GM19025 (cell line): ENCODE data around the gene STAT4.

Experiments used
- ATAC-seq: cut with Tn5 transposase; IDR thresholded peaks from one replicate; pipeline ENCODE4 v1.9.1; 2021; ENCODE audit warnings: mild to moderate bottlenecking, low read depth, moderate library complexity; ENCODE audit not compliant: unreplicated experiment

The STAT4 gene

DNA sequence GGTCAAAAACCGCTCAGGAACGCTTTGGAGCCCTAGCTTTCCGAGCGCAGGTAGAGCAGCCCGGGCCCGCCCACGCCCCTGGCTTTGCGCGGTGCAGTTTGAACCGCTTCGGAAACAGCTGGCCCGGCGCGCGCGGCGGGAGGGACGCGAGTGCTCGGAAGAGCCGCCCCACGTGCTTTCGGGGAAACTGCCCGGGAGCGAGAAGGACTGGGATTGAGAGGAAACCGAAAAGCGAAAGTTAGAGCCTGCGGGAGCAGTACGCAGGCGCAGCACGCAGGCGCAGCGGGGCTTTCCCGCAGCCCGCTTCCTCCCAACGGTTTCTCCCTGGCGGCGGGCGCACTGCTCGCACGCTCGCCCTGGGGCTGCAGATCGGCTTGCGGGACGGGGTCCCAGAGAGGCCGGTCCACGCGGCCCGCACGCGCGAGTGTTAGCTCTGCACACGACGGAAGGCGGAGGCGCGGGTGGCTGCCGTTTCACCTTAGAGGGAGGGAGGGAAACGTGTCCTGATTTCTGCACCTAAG, 130.5 kb downstream of the STAT4 start:
- peak; percentile 64 for ATAC-seq

DNA sequence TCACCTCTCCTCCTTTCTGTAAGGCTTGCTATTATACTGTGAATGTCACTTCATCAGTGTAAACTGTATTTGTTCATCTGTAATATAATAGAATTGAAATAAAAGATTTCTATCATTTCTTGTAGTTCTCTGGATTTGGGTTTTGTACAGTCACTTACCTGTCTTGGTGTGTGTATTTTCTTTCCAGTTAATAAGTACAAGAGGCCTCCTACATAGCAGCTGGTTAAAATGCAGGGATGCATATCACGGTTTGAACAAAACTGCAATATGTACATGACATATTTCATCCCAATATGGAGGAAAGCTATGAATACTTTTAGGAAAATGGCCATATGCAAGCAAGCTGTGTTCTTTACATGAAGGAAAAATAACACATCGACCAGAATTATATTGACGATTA, 131.4 kb downstream of the STAT4 start:
- ATAC-seq: no peak

DNA sequence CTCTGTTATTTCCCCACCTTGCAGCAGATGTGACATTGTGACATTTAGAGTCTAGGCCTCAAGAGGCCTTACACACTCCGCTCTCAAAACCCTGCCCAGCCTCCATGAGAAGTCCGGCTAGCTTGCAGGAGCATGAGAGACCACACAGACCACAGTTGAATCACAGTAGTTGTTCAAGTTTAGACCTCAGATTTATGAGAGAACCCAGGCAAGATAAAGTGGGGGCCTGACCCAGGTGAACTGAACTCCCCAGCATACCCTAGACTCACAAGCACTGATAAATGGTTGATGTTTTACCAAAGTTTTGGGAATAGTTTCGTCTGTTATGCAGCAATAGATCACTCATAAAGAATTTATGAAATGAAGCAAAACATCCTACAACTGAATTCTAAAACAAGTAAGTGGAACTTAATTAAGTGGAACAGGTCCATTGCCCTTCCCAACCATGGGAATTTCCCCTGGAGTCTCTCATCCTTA, 132.1 kb downstream of the STAT4 start:
- ATAC-seq: peak; percentile 7

DNA sequence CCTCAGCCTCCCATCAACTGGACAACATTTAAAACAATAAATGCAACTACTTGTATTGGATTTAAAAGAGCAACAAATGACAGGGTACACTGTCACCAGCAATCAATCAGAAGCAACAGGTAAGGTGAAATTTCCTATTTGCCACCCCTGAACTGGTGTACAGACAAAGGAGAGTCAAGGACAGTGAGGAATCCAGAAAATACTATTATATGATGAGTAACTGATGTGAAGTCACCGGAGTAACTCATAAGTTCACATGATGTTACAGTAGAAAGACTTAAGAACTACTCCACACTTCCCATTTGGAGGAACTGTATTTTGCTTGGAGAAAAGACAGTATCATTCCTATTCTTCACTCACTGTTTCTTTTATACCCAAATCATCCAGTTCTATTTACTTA, 132.7 kb downstream of the STAT4 start:
- no peak for ATAC-seq

DNA sequence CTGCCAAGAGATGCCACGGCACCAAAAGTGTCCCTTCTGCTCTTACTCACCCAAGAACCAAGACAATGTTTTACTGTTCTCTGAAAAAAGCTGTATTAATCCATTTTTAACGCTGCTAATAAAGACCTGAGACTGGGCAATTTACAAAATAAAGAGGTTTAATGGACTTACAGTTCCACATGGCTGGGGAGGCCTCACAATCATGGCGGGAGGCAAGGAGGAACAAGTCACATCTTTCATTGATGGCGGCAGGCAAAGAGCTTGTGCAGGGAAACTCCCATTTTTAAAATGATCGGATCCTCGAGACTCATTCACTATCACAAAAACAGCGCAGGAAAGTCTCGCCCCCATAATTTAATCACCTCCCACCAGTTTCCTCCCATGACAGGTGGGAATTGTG, 135.0 kb downstream of the STAT4 start:
- ATAC-seq: no peak

DNA sequence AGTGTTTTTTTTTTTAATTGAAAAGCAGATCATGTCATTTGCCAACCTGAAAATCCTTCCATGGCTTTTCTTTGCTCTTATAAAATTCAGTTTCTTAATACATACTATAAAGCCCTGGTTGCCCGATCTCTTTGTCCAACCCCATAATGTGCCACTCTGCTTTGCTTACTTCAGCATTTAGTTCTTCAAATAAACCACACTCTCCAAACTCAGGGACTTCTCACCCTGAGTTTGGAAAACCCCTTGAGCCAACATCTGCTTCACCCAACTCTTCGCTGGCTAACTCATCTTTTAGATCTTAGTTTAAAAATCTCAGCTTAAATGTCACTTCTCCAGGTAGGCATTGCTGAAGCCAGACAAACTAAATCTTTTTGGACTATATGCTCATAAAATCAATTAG, 135.6 kb downstream of the STAT4 start:
- no peak for ATAC-seq

DNA sequence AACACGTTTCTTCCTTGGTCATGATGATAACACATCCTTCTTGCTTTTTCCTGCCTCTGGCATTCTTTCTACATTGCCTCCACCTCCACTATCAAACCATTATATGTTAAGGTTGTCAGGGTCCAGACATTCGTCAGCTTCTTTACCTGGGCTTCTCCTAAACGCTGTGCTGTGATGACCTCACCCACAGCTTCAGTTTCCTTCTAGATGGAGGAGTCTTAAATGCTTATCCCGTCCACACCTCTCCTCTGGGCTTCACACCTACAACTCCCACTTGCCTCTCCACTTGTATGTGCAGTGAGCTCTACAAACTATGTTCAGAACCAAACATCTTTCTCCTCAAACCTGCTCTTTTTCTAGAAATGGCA, 136.2 kb downstream of the STAT4 start:
- ATAC-seq: no peak

DNA sequence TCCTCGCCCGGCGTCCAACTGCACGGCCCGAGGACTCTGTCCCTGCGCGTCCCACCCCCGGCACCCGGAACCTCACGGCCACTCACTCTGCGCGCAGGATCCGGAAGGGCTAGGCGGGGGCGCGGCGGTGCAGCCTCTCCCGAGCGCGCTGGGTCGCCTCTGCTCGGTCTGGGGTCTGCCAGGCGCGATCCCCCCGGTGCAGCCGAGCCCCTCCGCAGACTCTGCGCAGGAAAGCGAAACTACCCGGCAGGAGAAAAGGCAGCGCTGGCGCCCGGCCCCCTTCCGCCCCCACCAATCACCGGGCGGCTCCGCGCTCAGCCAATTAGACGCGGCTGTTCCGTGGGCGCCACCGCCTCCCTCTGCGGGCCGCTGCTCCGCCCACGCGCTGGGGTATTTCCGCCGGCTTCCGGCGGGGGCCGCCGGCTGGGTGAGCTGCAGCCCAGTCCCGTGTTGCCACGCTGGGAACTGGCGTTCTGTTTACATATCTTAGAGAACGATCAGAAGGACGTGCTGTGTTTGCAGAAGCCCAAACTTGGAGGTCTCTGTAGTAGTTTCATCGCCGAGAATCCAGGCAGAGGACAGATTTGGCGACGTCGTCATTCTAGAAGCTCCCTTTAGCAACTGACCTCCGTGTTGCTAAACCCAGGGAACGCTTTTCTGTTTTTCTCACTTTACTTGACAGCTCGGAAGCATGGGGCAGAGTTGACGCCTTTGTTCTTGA, 136.7 kb downstream of the STAT4 start, which contains the start of gene STAT1:
TSS of gene STAT1 (minus strand) at position 240 of the 721 bp plus-strand sequence. CDS start 4,168 bp downstream, outside the sequence.
- ATAC-seq: peak; percentile 85

DNA sequence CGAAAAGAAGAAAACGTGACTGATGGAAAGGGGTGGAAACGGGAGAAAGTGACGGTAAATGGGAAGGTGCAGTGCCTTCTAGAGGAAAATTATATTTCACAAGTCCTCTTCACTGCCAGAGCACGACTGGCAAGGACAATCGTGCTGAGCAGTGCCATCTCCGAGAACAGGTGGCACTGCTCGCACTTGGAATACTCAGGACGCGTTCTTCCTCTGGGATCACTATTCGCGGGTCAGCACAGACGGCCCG, 137.2 kb downstream of the STAT4 start:
- no peak for ATAC-seq

DNA sequence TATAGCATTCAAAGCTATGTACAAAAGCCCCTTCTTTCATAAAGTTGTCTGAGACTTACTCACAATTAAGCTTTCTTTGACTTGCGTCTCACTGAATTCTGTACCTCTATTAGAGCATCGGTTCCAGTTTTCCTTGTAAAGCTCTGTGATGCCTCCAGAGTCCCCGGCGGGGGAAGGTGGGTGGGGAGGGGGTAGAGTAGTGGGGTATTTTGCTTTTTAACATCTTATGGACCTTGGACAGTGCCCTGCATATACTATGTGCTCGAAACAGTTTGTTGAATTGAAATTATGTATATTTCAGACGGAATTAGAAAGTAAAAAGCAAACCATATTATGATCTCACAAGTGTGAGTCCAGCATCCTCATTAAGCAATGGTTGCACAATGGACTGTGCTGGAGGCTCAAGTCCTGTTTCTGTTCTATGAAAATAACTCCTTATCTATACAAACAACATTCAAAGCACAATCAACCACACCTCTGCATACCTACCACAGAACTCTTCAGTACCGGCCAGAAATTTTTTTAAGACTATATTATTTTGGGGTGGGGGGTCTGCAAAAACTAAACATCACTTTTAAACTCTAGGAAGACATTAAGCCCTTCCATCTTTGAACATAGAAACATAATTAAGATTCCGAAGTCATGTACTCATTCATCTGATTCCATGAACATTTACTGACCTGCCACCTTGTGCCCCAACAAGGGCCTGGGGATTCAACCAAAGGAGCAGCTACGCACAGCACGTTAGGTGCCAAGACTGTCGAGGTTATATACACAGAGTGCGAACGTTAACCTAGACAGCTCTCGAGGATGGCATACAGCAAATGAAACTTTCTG, 137.7 kb downstream of the STAT4 start:
- no peak for ATAC-seq

DNA sequence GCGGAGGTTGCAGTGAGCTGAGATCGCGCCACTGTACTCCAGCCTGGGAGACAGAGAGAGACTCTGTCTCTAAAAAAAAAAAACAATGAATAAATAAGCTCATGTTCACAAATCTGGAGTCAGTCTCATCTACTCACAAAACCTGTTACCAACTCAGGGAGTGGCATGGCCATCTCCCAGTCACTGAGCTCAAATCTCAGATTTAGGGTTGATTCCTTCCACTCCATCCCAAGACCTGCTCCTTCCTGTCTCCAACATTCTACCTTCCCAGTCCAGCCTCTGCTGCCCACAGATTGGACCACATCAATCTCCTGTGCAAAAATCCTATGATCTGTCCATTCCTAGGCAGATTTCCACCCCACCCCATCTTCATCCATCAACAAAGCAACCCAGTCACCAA, 138.4 kb downstream of the STAT4 start:
- no peak for ATAC-seq

DNA sequence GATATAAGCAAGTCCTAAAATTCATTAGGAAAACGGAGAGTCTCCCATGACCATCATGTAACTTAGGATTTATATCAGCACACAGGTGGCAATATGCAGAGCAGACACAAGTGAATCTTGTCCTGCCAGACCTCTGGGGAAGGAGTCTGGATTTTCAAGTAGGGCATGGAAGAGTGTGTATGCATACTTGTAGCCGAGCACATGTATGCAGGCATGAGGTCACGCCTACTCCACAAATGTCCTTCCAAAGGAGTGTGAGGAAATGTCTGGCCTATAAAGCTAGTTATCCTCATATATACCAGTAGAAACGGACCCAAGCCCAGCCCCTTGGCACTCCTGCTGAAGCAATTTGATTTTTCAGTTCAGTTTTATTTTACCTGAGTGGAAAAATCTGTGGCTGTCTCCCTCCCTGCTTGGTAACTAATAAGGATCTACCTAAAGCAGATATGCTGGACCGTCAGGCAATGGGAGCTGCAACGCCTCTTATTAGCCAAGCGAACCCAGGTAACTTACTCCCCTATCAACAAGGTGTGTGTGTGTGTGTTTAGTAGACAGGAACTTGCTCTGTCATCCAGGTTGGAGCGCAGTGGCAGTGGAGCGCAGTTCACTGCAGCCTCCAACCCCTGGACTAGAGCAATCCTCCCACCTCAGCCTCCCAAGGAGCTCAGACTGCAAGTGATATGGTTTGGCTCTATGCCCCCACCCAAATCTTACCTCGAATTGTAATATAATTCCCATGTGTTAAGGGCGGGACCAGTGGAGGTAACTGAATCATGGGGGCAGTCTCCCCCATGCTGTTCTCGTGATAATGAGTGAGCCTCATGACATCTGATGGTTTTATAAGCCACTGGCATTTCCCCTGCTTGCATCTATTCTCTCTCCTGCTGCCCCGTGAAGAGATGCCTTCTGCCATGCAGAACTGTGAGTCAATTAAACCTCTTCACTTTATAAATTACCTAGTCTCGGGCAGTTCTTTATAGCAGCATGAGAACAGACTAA, 139.6 kb downstream of the STAT4 start:
- no peak for ATAC-seq

DNA sequence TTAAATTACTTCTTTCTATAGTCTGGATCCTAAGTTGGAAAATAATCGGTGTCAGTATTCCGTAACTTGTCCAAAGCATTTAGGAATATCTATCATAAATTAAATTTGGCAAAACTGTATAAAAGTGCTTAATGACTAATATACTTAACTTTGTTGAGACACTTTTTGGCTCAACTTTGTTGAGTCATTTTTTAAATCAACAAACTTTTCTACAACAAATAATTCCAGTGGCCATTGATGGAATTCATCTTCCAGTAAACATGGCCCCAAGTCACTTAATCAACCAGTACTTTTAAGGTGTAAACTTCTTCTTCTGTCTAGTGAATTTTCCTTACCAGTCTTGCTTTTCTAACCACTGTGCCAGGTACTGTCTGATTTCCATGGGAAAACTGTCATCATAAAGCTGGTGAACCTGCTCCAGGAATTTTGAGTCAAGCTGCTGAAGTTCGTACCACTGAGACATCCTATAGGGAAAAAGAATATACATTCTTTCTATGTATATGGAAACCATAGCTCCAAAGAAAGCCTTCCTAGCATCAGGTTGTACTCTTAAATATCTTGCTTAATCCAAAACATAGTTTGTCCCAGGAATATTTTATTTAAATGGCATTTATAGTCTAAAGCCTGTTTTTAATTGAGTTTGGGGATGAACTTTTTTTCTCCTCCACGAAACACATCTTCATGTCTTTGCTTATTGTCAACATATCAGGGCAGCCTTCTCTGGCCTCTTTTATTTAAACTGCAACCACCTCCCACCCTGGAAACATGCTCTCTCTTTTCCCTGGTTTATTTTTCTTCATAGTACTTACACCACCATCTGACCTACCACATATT, 141.0 kb downstream of the STAT4 start:
- no peak for ATAC-seq

DNA sequence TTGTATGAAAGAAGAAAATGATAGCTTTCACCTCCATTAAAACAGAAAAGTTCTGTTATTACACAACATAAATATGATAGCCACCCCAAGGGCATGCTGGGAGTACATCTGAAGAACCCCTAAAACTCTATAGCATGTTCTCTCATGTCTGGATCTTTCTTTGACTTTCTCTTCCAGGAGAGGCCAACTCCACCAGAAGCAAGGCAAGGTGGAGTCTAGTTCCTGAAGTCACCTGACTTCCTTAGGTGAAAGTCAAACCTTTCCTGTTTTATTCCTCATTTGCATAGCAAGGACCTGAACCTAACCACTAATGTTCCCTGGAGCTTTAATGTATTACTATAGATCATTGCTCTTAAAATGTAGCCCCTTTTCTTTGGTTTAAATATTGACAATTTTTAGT, 142.5 kb downstream of the STAT4 start:
- no peak for ATAC-seq

DNA sequence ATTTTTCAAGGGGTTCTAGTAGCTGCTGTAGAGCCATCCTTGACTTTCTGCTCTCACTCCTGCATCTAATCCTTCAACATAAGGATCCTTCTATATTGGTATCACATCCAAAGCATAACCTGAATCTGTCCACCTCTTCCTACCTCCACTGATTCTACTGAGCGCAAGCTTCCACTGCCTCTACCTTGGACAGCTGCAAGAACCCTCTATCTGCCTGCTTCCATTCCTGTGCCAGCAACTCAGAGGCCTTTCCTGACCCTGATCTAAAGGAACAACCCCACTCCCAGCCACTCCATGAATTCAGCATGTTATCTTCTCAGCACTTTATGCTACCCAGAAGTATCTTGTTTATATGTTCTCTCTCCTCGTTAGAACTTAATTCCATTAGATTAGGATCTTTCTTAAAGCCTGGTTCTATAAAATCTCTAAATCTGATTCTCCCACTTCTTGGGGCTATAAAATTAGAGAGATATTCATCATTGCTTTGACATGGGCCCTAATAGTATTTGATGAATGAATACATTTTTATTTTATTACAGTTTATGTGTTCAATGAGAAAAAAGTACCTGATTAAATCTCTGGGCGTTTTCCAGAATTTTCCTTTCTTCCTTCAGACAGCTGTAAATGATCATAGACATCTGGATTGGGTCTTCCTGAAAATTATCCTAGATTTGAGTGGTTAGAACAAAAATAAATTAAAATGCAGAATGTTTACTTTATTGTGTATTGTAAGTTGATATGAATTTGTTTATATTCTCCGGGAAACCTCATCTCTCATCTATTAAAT, 143.6 kb downstream of the STAT4 start:
- ATAC-seq: no peak

DNA sequence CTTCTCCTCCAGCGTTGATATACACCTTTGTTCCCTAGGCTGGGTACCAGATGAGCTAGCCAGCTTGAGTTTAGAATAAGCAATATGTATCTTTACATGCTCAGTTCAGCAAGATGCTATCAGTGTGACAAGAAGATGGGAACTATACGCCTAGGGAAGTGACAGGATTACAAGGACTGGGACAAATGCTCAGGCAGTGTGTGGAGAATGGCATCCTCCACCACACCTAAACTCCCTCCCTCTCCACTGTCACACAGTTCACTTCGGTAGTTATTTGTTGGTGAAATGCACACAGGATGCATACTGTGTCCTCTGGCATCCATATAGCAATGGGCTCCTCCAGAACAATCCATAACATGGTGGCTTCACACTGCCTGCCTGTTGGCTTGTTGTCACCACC, 144.5 kb downstream of the STAT4 start:
- no peak for ATAC-seq

DNA sequence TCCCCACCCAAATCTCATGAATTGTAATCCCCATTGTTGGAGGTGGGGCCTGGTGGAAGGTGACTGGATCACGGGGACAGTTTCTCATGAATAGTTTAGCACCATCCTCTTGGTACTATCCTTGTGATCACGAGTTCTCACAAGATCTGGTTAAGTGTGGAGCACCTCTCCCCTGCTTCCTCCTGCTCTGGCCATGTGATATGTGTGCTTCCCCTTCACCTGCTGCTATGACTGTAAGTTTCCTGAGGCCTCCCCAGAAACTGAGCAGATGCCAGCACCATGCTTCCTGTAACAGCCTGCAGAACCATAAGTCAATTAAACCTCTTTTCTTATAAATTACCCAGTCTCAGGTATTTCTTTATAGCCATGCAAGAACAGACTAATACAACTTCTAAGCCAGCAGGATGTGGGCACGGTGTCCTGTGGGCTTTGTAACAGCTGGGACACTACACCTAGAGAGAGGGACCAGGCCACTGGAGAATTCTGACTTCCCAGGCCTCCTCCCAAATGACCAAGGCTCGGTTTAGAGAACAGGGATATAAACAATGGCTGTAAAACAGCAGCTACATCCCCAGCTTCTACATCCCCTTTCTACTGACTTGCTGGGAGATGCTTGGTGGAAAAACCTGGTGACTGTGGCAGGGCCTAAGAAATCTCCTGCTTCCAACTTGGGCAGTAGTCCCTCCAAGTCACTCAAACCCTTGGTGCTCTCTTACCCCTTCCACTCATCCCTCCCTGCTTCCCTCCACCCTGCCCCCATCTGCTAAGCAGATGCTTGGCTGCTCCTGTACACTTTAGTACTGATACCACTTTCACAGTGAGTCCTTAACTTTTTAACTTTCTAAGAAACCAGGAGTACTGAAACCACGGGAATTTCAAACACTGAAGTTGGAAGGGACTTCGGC, 147.1 kb downstream of the STAT4 start:
- ATAC-seq: no peak

DNA sequence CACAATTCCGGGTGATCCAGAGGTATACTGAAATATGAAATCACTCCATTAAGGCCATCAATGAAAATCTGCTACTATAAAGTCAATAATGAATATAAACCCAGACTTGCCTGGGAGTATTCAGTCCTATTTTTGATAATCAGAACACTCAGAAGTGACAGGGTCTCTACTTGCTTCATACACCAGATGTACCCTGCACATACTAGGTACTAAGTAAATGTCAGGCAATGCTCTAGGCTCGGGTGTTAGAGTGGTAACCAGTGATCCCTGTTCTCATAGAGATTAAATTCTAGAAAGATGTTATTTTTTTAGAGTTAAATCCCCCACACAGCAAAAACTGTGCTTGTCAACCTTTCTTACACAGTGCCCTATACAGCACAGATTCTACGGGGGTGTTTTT, 149.2 kb downstream of the STAT4 start:
- no peak for ATAC-seq
